Uterus (tissue), 4 donors: ENCODE measurements around the gene ZMPSTE24. TPM values are rescaled to one million over a fixed set of nuclear protein-coding genes. Genes with fewer than 3 reads are reported as not detected.

ENCODE experiments used
- DNase-seq, 2 donors: peaks; one replicate each; pipeline ENCODE4 v3.0.0-alpha.2; 2019 to 2020
- H3K27ac ChIP-seq, 2 donors: fragments of 200-600 bp; sonication (generic); 1 replicate in 1 of 2; 2 replicates in 1 of 2; pipeline ENCODE4 v1.5.1; 2016 to 2018
- H3K27me3 ChIP-seq, 2 donors: fragments of 200-600 bp; sonication (generic); one replicate each; pipeline ENCODE4 v1.5.1; 2018 to 2019; ENCODE audit warnings: control low read depth in 1 of 2
- H3K36me3 ChIP-seq, 2 donors: fragments of 200-600 bp; sonication (generic); one replicate each; pipeline ENCODE4 v1.5.1; 2019; ENCODE audit warnings: control low read depth in 1 of 2
- H3K4me1 ChIP-seq, 2 donors: fragments of 200-600 bp; sonication (generic); one replicate each; pipeline ENCODE4 v1.5.1; 2018 to 2019; ENCODE audit warnings: control low read depth in 1 of 2
- H3K4me3 ChIP-seq, 2 donors: fragments of 200-600 bp; sonication (generic); 1 replicate in 1 of 2; 2 replicates in 1 of 2; pipeline ENCODE4 v1.5.1; 2018 to 2019; ENCODE audit warnings: mild to moderate bottlenecking in 1 of 2
- H3K9me3 ChIP-seq, 2 donors: fragments of 200-600 bp; sonication (generic); one replicate each; pipeline ENCODE4 v1.5.1; 2019; ENCODE audit warnings: control low read depth in 1 of 2
- POLR2A ChIP-seq, 2 donors: fragments of 450-650 bp; IDR thresholded peaks; one replicate each; pipeline ENCODE4 v1.6.1; 2016; ENCODE audit warnings: antibody characterized with exemption in 2 of 2, mild to moderate bottlenecking in 1 of 2, moderate library complexity in 1 of 2
- intact Hi-C: fragments of 100-400 bp; cut with DNase I; formaldehyde crosslinking; loops from one replicate; pipeline ENCODE4 v1.15.1; 2023; ENCODE audit warnings: low total_unique reads
- total RNA-seq, 4 donors: library from RNA; depleted of rRNA in 3 of 4; stranded (reverse); fragments of >200 nt in 3 of 4; gene quantifications; one replicate each; pipeline versions ENCODE4 v1.1.0 to v1.2.4, GENCODE V29; 2014 to 2023
- TF ChIP-seq, protein P1 (sequence below), 4 experiments: fragments of 200-600 bp in 2 of 4; fragments of 450-650 bp in 2 of 4; sonication (generic) in 2 of 4; IDR thresholded peaks; one replicate each; pipeline ENCODE4 v1.5.1; 2016 to 2019; ENCODE audit warnings: antibody characterized with exemption in 4 of 4, mild to moderate bottlenecking in 2 of 4, moderate library complexity in 1 of 4
- donor health status: DM: yes; HTN: yes; CAD: no.

Gene ZMPSTE24
- total RNA-seq, 4 donors from 2014 or later: 17.9 to 79.1 (median 56.2) TPM

DNA sequence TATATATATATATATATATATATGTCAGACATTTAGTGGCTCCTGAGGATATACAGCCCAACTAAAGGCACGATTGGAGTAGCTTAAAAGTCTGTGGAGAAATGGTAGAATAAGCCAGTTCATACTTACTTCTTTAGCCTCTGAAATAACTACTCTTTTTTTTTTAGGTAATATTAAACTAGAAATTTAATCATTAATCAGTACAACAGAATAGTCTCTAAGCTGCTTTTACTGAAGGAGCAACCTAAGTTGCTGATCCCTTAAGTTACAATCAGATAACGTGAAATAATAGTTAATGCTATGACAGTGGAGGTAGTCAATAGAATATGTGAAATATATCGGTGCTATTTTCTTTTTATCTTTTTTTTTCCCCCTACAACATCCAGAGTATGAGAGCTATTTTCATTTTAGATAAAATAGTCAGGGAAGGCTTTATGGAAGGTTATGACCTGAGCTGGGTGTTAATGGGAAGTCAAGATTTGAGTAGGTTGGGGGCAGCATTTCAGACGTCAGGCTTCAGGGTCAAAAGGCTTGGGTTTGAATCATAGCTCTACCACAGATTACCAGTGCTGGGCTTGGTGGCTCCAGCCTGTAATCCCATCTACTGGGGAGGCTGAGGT is 15.6 kb downstream of the ZMPSTE24 start:
- TF ChIP-seq, protein P1, sequence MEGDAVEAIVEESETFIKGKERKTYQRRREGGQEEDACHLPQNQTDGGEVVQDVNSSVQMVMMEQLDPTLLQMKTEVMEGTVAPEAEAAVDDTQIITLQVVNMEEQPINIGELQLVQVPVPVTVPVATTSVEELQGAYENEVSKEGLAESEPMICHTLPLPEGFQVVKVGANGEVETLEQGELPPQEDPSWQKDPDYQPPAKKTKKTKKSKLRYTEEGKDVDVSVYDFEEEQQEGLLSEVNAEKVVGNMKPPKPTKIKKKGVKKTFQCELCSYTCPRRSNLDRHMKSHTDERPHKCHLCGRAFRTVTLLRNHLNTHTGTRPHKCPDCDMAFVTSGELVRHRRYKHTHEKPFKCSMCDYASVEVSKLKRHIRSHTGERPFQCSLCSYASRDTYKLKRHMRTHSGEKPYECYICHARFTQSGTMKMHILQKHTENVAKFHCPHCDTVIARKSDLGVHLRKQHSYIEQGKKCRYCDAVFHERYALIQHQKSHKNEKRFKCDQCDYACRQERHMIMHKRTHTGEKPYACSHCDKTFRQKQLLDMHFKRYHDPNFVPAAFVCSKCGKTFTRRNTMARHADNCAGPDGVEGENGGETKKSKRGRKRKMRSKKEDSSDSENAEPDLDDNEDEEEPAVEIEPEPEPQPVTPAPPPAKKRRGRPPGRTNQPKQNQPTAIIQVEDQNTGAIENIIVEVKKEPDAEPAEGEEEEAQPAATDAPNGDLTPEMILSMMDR (IDR thresholded peaks at IDR 0.05): no peak
- TF ChIP-seq POLR2A (IDR thresholded peaks at IDR 0.05): no peak
- H3K4me3 ChIP-seq: no peak overlapping the region
- no peaks in the 10 kb centered on the region for H3K4me1 ChIP-seq
- H3K27me3 ChIP-seq: no peaks in the 10 kb centered on the region
- no peak for DNase-seq
- no peaks in the 10 kb centered on the region for H3K36me3 ChIP-seq
- H3K9me3 ChIP-seq: no peaks in the 10 kb centered on the region
- no peak overlapping the region for H3K27ac ChIP-seq
- intact Hi-C loops: no loop called here

DNA sequence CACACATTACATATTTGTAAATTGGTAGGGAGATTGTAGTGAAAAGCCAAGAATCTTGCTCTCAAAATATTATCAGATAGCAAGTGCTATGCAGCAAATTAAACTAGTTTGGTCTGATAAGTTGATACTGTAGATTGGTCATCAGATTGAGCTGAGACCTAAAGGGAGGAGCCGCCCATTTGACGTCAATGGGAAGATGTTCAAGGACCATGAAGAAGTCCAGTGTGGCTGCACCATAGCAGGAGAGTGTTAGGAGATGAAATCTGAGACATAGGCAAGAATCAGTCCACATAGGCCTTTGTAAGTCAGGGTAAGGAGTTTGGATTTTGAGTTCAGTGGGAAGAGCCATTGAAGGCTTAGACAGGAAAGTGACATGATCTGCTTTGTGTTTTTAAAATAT is 16.3 kb downstream of the ZMPSTE24 start:
- H3K27ac ChIP-seq: no peak overlapping the region
- TF ChIP-seq, protein P1 (IDR thresholded peaks at IDR 0.05): no peak
- no peak for TF ChIP-seq POLR2A (IDR thresholded peaks at IDR 0.05)
- no peaks in the 10 kb centered on the region for H3K4me1 ChIP-seq
- H3K36me3 ChIP-seq: no peaks in the 10 kb centered on the region
- H3K4me3 ChIP-seq: no peak overlapping the region
- intact Hi-C loops: no loop called here
- H3K9me3 ChIP-seq: no peaks in the 10 kb centered on the region
- no peak for DNase-seq
- H3K27me3 ChIP-seq: no peaks in the 10 kb centered on the region

DNA sequence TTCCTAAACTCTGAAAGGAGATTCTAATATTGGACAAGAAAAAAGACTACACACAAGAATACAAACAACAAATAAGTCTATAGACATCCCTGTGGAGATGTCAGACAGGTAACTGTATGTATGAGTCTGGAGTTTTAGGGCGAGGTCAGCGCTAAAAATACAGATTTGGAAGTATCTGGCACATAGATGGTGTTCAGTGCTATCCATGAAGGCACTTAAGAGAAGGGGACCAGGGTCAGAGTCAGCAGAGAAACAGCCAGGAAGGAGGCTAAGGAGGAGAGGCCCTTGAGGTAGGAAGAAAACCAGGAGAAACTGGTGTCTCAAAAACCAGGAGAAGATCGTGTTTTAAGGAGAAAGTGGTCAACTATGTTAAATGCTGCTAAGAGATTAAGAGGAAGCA is 18.1 kb downstream of the ZMPSTE24 start:
- H3K4me1 ChIP-seq: no peaks in the 10 kb centered on the region
- TF ChIP-seq, protein P1 (IDR thresholded peaks at IDR 0.05): no peak
- TF ChIP-seq POLR2A (IDR thresholded peaks at IDR 0.05): no peak
- DNase-seq: no peak
- no peak overlapping the region for H3K27ac ChIP-seq
- no peaks in the 10 kb centered on the region for H3K9me3 ChIP-seq
- intact Hi-C loops: no loop called here
- no peaks in the 10 kb centered on the region for H3K36me3 ChIP-seq
- no peak overlapping the region for H3K4me3 ChIP-seq
- no peaks in the 10 kb centered on the region for H3K27me3 ChIP-seq

DNA sequence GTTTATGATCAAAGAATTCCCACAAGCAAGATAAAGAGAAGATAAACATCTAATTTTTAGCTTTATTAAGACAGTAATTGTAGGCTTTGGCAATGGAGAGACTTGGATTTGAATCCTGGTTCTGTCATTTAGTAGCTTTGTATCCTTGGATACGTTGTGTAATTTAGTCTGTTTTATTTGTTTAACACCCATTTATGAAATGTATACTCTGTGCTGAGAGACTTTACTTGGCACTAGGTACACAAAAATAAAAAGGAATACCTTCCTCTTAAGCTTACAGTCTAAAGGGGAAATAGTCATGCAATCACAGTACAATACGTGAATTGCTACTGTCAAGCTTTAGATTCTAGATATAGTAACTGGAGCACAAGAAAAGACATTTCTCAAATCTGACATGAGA is 23.8 kb downstream of the ZMPSTE24 start:
- H3K36me3 ChIP-seq: no peaks in the 10 kb centered on the region
- no peaks in the 10 kb centered on the region for H3K27me3 ChIP-seq
- TF ChIP-seq, protein P1 (IDR thresholded peaks at IDR 0.05): no peak
- TF ChIP-seq POLR2A (IDR thresholded peaks at IDR 0.05): no peak

DNA sequence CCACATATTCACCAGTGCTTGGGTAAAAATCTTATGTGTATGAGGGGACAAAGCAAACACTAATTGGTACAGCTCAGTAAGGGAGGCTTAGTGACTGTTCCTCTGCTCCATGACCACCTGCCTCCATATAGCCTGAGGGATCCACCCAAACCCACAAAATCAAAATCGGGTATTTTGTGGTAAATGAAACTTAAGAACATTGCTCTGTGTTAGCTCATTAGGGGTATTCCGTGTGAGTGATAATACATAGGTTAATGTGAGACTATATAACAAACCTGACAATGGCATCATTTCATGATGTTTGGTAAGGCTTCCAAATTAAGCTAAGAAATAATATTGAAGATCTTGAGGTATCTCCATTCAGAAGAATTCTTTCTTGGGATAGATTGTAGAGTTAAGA is 33.3 kb downstream of the ZMPSTE24 start:
- intact Hi-C loops: no loop called here
- H3K36me3 ChIP-seq: no peaks in the 10 kb centered on the region

More for the DNA sequence above, 23.8 kb downstream of the ZMPSTE24 start:
- H3K27ac ChIP-seq: no peak overlapping the region
- no peaks in the 10 kb centered on the region for H3K9me3 ChIP-seq
- intact Hi-C loops: no loop called here
- DNase-seq: no peak
- no peak overlapping the region for H3K4me3 ChIP-seq
- no peaks in the 10 kb centered on the region for H3K4me1 ChIP-seq

More for the DNA sequence above, 33.3 kb downstream of the ZMPSTE24 start:
- TF ChIP-seq, protein P1 (IDR thresholded peaks at IDR 0.05): no peak
- TF ChIP-seq POLR2A (IDR thresholded peaks at IDR 0.05): no peak
- Histone ChIP-seq H3K27ac (no peak overlapping the region), H3K4me3 (no peak overlapping the region), H3K9me3 (no peaks in the 10 kb centered on the region), H3K27me3 (no peaks in the 10 kb centered on the region), H3K4me1 (no peaks in the 10 kb centered on the region)
- DNase-seq: no peak
